H54 (cell line): ENCODE measurements around the gene WNT3.
"Not testable (repeated sequence)": the region's sequence is repeated elsewhere in the genome, so short reads cannot be mapped to it uniquely, and the experiment has no call there.

Experiments
- DNase-seq: peaks from one replicate; pipeline ENCODE4 v3.0.0; 2011; ENCODE audit warnings: low spot score, mixed read lengths; ENCODE audit not compliant: insufficient read length
- FAIRE-seq: peaks from 3 replicates; lab custom pipeline; 2011; peaks lifted over from hg19 to GRCh38; lab: Jason Lieb, UNC
- POLR2A ChIP-seq: IDR thresholded peaks from 2 replicates; pipeline ENCODE4 v1.6.1; 2011; ENCODE audit warnings: low read depth, mild to moderate bottlenecking, low read length

WNT3 gene

GRCh38 chr17:46848534-46848933 lies 30.0 kb upstream of the WNT3 start:
- FAIRE-seq, result no peak
- no peak for DNase-seq
- TF ChIP-seq POLR2A, result no peak

DNA sequence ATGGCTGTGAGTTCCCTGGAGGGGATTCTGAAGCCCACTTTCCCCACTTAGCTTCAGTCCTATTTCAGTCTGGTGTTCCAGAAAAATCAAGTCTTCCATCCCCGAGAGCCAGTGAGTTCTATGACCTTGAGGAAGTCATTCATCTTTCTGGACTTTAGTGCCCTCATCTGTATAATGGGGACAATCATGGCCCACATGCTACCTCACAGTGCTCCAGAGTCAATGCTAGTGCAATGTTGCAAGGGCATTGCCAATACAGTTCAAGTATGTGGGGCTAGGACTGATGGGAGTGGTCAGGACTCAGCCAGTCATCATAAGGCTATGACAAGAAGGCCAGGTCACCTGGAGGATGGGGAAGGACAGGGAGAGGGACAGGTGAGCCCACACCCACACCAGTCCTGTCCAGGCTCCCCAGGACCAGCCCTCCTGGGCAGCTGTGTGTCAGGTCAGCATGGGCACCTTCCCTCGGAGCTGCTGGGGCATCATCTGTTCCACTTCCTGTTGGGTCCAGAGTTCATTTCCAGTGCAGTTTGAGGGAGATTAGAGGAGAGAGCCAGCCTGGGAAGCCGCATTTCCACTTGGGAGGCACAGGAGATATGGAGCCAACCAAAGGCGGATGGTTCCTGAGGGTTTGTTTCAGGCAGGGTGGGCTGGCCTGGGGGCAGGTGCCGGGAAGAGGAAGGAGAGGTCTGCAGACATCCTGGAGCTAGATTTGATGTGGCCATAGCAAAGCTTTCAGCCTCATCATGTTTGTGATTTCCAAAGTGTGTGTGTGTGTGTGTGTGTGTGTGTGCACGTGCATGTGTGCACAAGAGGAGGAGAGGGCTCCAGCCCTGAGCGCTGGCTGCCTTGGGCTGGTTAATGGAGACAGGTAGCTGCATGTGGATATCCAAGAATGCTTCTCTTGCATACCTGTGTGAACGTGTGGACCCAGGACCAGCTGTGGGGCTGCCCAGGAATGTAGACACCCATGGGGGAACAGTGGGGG lies 29.0 kb upstream of the WNT3 start:
- FAIRE-seq (no peak), DNase-seq (no peak)
- no peak for TF ChIP-seq POLR2A

- DNase-seq, result no peak
- no peak for TF ChIP-seq POLR2A
- FAIRE-seq, result no peak
These were observed 24.3 kb upstream of the WNT3 start for GRCh38 chr17:46842835-46843234.

DNA sequence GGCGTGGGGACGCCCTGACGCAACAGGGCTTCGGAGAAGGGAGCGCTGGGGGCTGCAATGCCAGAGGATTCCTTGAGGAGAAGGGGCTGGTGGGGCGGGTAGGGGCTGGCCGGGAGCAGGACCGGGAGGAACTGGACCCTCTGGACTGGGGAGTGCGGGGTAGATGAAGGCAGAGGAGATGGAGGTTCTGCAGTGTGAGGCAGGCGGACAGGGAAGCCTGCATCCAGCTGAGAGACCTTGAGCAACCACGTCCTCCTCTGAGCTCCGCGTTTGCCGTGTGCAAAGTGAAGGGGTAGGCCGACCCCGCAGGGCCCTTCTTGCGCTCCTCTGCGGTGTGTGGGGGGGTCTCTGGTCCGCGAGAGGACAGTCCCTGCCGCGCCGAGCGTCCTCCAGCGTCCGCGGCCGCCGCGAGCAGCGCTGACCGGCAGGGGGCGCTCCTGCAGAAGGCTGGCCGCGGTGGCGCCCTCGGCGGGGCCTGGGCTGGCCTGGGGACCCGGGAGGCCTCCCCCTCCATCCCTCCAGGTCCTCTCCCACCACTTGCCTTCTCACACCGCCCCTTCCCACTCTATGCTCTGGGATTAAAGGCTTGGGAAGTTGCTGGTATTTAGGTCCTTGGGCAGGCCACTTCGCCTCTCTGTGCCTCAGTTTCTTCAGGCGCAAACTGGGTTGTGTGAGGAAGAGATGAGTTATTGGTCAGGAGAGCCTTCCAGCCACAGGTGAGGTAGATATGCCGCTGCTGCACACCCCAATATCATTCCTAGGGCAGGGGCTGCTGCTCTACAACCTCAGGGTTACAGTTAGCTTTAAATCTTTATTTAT lies 23.3 kb upstream of the WNT3 start:
- no peak for DNase-seq
- no peak for FAIRE-seq
- TF ChIP-seq POLR2A, result no peak

DNA sequence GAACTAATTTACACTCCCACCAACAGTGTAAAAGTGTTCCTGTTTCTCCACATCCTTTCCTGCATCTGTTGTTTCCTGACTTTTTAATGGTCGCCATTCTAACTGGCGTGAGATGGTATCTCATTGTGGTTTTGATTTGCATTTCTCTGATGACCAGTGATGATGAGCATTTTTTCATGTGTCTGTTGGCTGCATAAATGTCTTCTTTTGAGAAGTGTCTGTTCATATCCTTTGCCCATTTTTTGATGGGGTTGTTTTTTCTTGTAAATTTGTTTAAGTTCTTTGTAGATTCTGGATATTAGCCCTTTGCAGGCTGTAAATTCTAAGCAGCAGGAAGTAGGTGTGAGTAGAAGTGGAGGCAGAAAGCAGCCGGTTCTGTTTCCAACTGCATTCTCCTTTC lies 22.1 kb upstream of the WNT3 start:
- not testable (repeated sequence) for FAIRE-seq, DNase-seq

GRCh38 chr17:46839211-46839610 lies 20.7 kb upstream of the WNT3 start:
- FAIRE-seq (no peak), DNase-seq (no peak)
- TF ChIP-seq POLR2A, result no peak

GRCh38 chr17:46837521-46837920 lies 19.0 kb upstream of the WNT3 start:
- DNase-seq (no peak), FAIRE-seq (no peak)
- TF ChIP-seq POLR2A, result no peak

DNA sequence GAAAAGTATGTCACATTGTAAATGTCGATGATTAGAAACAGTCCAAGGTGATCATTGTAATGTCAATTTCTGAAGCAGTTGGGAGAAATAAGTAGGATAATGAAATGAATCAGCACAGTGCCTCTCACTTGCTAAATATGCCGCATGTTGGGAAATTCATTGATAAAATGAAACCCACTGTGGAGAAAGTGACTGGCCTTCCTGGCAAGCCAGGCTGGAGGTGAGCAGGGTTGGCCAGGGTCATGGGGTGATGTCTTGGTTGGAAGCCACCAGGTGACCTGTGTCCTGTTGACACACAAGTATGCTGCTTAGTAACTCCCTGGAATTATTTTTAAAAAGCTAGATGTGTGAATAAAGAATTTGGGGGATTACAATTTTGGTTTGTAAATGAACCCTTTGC lies 18.0 kb upstream of the WNT3 start:
- FAIRE-seq, result no peak
- no peak for TF ChIP-seq POLR2A
- no peak for DNase-seq

- FAIRE-seq (no peak), DNase-seq (no peak)
- no peak for TF ChIP-seq POLR2A
These were observed 16.4 kb upstream of the WNT3 start for GRCh38 chr17:46834846-46835245.

- DNase-seq (no peak), FAIRE-seq (no peak)
- TF ChIP-seq POLR2A, result no peak
These were observed 15.3 kb upstream of the WNT3 start for GRCh38 chr17:46833840-46834208.

DNA sequence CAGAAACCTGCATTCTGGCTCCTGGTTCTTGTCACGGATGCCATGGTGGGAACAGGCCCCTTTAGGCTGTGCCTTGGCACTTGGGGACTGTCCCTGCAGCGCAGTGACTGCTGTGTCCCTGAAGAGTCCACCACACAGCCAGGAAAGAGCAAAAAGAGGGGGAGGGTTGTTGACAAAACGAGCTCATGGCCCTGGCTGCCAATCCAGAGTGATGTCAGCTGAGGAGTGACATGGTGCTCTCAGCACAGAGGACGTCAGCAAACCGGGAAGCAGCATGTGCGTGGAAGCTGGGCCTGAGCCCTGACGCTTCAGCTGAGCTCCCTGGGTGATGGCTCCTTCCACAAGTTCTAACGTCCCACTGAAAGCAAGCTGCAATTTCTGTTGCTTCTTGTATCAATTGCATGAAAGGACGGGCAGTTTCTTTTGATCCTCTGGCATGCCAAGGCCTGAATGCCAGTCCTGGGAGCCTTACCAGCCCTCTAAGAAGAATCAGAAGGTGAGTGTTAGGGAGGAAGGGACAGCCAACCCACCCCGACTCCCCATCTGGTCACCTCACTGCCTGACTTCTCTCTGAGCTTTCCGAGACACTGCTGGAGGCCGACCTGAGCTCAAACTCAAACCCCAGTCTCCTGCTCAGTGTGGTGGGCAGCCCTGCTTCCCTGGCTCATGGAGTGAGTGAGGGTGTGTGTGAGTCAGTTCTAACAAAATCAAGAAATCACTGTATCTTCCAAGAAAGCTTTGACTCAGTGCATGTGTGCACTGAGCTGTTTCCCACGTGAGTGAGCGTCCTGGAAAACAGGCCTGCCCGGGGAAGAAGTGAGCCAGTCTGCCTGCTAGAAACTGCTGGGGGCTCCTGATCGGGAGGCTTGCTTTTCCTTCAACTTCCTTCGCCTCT lies 14.7 kb upstream of the WNT3 start:
- TF ChIP-seq POLR2A, result no peak
- FAIRE-seq, result peak; percentile 45
- peak; percentile 78 for DNase-seq

DNA sequence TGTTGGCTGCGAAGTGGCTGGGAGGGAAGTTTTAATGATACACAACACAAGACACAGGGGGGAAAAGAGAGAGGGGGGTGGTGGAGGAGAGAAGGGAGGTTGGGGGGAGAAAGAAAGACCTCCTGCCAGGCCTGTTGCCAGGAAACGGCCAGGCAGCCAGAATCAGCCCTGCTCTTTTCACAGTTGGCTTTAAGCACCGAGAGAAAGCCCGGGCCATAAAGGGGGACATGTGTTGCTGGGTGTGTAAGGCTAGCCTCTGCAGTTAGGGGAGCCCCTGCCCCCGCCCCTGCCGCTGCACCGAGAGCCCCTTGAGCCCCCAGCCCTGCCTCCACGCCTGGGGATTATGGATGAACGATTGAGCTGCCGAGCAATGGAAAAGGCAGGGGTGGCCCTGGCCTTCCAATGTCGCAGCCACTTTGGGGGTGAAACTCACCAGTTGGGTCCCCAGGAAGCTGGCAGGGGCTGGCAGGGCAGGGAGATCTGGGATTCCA lies 13.9 kb upstream of the WNT3 start:
- no peak for DNase-seq
- no peak for FAIRE-seq
- no peak for TF ChIP-seq POLR2A
